ENCODE measurements around the gene YWHAG. TPM values are rescaled to one million over a fixed set of nuclear protein-coding genes. Genes with fewer than 3 reads are reported as not detected.

Gene YWHAG
- total RNA-seq: 10 to 100 TPM; 78.4 to 80.2 TPM
- 67.4 TPM for polyA plus RNA-seq (ENCODE audit: insufficient read depth, low read depth, low replicate concordance)
- long read RNA-seq, donor 1, transcript YWHAG-201 (2 exons, 3,750 nt): major isoform, 42 of 42 reads
- long read RNA-seq, donor 1, partial matches to known transcripts: 0 of 42 reads
- long read RNA-seq, donor 1, other reads (novel, unspliced or antisense): 0 of 42 reads
- long read RNA-seq, donor 2, transcript YWHAG-201 (2 exons, 3,750 nt): major isoform, 31 of 31 reads
- long read RNA-seq, donor 2, partial matches to known transcripts: 0 of 31 reads
- long read RNA-seq, donor 2, other reads (novel, unspliced or antisense): 0 of 31 reads

DNA sequence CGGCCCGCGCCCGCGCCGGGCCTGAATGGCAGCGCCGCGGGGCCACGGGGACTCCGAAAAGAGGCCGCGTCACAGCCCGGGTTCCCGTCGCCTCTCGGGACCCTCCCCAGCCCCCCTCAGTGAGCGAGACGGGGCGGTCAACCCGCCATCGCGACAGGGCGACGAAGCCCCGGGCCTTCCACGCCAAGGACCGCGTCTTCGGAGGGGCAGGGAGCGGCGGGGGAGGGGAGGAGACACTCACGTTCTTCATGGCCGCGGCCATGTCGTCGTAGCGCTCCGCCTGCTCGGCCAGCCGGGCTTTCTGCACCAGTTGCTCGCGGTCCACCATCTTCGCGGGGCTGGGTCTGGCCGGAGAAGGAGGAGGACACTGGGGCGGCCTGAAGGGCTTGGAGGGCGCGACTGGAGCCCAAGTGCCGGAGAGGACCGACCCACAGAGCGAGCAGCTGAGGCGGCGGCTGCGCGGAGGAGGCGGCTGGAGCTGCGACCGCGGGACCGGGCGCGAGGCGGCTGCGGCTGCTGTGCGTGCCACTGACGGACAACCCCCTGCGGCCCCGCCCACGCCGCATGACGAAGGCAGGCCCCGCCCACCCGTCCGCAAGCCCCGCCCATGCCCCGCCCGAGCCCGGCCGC, at the start of gene YWHAG:
TSS of gene YWHAG (minus strand) at position 511 of the 630 bp plus-strand sequence. CDS start at position 328, 183 bp downstream.
- no peaks in the 10 kb centered on the region for H3K36me3 ChIP-seq (ENCODE audit: low read depth, missing control alignments)
- DNase-seq: peak; percentile 94
- no peaks in the 10 kb centered on the region for H3K9me3 ChIP-seq
- 0% methylated on average over 9 to 50 of the region's 80 CpGs for WGBS, 2 donors
- no peaks in the 10 kb centered on the region for H3K27me3 ChIP-seq
- H3K4me1 ChIP-seq: peaks cover 27% of the 10 kb centered on the region
- intact Hi-C loops (cut with DNase I; ENCODE audit: low total_unique reads): no loop called here
- TF ChIP-seq, protein P1, sequence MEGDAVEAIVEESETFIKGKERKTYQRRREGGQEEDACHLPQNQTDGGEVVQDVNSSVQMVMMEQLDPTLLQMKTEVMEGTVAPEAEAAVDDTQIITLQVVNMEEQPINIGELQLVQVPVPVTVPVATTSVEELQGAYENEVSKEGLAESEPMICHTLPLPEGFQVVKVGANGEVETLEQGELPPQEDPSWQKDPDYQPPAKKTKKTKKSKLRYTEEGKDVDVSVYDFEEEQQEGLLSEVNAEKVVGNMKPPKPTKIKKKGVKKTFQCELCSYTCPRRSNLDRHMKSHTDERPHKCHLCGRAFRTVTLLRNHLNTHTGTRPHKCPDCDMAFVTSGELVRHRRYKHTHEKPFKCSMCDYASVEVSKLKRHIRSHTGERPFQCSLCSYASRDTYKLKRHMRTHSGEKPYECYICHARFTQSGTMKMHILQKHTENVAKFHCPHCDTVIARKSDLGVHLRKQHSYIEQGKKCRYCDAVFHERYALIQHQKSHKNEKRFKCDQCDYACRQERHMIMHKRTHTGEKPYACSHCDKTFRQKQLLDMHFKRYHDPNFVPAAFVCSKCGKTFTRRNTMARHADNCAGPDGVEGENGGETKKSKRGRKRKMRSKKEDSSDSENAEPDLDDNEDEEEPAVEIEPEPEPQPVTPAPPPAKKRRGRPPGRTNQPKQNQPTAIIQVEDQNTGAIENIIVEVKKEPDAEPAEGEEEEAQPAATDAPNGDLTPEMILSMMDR (IDR thresholded peaks at IDR 0.05): peak in 1 of 3 experiments; percentile 1
- TF ChIP-seq POLR2A (IDR thresholded peaks at IDR 0.05): peak; percentile 97
- H3K4me3 ChIP-seq: peak within 1 kb of the TSS; percentile 84 to 99
- peak within 1 kb of the TSS; percentile 100 for H3K27ac ChIP-seq

DNA sequence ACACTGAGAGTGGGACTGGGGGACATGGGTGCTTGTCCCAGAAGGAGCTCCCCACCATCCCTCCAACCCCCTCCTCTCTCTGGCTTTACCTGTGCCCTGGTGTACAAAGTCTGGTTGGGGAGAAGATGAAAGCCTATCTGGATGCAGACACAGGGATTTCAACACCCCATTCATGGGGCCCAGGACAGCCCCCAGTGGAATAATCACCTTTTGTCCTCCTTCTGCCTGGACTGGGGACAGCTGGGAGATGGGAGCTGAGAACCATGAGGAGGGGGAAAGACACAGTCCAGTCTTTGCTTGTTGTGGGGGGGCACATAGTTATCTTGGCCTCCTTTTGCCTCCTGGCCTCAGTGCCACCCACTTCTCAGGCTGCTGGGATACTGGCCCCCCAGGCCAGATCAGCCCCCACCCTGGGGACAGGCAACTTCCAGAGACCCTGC, 49.4 kb upstream of the YWHAG start:
- H3K4me1 ChIP-seq: no peaks in the 10 kb centered on the region
- DNase-seq: no peak
- H3K27ac ChIP-seq: no peak overlapping the region
- no peak for TF ChIP-seq POLR2A (IDR thresholded peaks at IDR 0.05)
- TF ChIP-seq, protein P1 (IDR thresholded peaks at IDR 0.05): no peak
- no peaks in the 10 kb centered on the region for H3K36me3 ChIP-seq (ENCODE audit: low read depth, missing control alignments)
- H3K9me3 ChIP-seq: no peaks in the 10 kb centered on the region
- H3K27me3 ChIP-seq: no peaks in the 10 kb centered on the region
- H3K4me3 ChIP-seq: no peak overlapping the region
- intact Hi-C loops (cut with DNase I; ENCODE audit: low total_unique reads): no loop called here

DNA sequence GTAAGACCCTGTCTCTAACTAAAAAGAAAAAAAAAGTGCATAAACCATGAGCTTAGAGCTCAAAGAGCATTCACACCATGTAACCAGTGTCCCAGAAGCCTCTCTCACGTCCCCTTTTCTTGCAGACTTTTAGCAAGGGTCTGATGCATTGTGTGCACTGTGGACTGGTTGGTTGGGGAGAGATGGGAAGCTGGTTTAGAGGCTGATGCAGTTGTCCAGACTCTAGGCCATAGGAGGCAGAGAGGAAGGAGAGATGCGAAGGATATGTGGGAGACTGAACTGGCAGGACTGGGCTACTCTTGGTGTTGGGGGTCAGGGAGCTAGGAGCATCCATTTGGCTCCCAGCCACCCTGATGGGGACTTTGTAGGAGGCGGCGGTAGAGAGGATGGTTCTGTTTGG, 48.9 kb upstream of the YWHAG start:
- no peak for DNase-seq
- TF ChIP-seq, protein P1 (IDR thresholded peaks at IDR 0.05): no peak
- no peak for TF ChIP-seq POLR2A (IDR thresholded peaks at IDR 0.05)
- intact Hi-C loops (cut with DNase I; ENCODE audit: low total_unique reads): no loop called here
- no peaks in the 10 kb centered on the region for H3K27me3 ChIP-seq
- no peaks in the 10 kb centered on the region for H3K9me3 ChIP-seq
- WGBS, 2 donors: 88 to 93% methylated on average over 4 of the region's 4 CpGs
- no peaks in the 10 kb centered on the region for H3K36me3 ChIP-seq (ENCODE audit: low read depth, missing control alignments)
- H3K4me3 ChIP-seq: no peak overlapping the region
- H3K27ac ChIP-seq: no peak overlapping the region
- no peaks in the 10 kb centered on the region for H3K4me1 ChIP-seq

DNA sequence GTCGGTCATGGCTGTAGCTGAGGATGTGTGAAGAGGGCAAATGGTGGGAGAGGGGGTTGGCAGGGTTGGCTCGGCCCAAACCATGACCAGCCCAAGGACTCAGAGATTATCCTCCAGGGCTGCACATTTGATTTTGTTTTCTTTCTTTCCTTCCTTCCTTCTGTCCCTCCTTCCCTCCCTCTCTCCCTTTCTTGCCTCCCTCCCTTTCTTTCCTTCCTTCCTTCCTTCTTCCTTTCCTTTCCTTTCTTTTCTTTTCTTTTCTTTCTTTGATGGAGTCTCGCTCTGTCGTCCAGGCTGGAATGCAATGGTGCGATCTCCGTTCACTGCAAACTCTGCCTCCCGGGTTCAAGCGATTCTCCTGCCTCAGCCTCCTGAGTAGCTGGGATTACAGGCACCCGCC, 46.9 kb upstream of the YWHAG start:
- no peaks in the 10 kb centered on the region for H3K36me3 ChIP-seq (ENCODE audit: low read depth, missing control alignments)
- WGBS, 2 donors: 85 to 94% methylated on average over 9 of the region's 9 CpGs
- H3K4me3 ChIP-seq: no peak overlapping the region
- DNase-seq: no peak
- H3K9me3 ChIP-seq: no peaks in the 10 kb centered on the region
- intact Hi-C loops (cut with DNase I; ENCODE audit: low total_unique reads): no loop called here
- TF ChIP-seq, protein P1 (IDR thresholded peaks at IDR 0.05): no peak
- TF ChIP-seq POLR2A (IDR thresholded peaks at IDR 0.05): no peak
- no peaks in the 10 kb centered on the region for H3K4me1 ChIP-seq
- no peaks in the 10 kb centered on the region for H3K27me3 ChIP-seq
- H3K27ac ChIP-seq: no peak overlapping the region
